D341Med (cell line): ENCODE measurements around the gene CD8B2.
A peak's percentile ranks its signal among the peaks of the same experiment; 100 is the strongest.
"Not testable (repeated sequence)": the region's sequence is repeated elsewhere in the genome, so short reads cannot be mapped to it uniquely, and the experiment has no call there.

Experiments
- DNase-seq: peaks from one replicate; pipeline ENCODE4 v3.0.0; 2012; ENCODE audit warnings: low spot score

The CD8B2 gene

GRCh38 chr2:106486551-106487385 lies at the start of gene CD8B2:
TSS of gene CD8B2 (plus strand) at chr2:106487364. CDS start at chr2:106487427, 63 bp downstream.
- not testable (repeated sequence) for DNase-seq

GRCh38 chr2:106461882-106462281 lies 25.3 kb upstream of the CD8B2 start:
- DNase-seq, result not testable (repeated sequence)

GRCh38 chr2:106467516-106467915 lies 19.6 kb upstream of the CD8B2 start:
- not testable (repeated sequence) for DNase-seq

- DNase-seq, result not testable (repeated sequence)
These were observed 19.1 kb upstream of the CD8B2 start, which contains the start of gene RGPD3 for GRCh38 chr2:106468107-106468506. TSS of gene RGPD3 (minus strand) at chr2:106468413. CDS start at chr2:106468288, 125 bp downstream.

- not testable (repeated sequence) for DNase-seq
These were observed 16.5 kb upstream of the CD8B2 start for GRCh38 chr2:106470658-106471057.

- DNase-seq, result not testable (repeated sequence)
These were observed 9.5 kb upstream of the CD8B2 start for GRCh38 chr2:106477647-106478046.

- not testable (repeated sequence) for DNase-seq
These were observed 7.6 kb upstream of the CD8B2 start for GRCh38 chr2:106479563-106479962.

GRCh38 chr2:106487386-106488191 lies 425 bp downstream of the CD8B2 start:
- peak; percentile 10 for DNase-seq

GRCh38 chr2:106489701-106490100 lies 2.5 kb downstream of the CD8B2 start:
- DNase-seq, result not testable (repeated sequence)

- not testable (repeated sequence) for DNase-seq
These were observed 5.2 kb downstream of the CD8B2 start for GRCh38 chr2:106492399-106492798.

- not testable (repeated sequence) for DNase-seq
These were observed 5.7 kb downstream of the CD8B2 start for GRCh38 chr2:106492913-106493312.

GRCh38 chr2:106498549-106498948 lies 11.4 kb downstream of the CD8B2 start:
- DNase-seq, result not testable (repeated sequence)

- not testable (repeated sequence) for DNase-seq
These were observed 13.2 kb downstream of the CD8B2 start for GRCh38 chr2:106500350-106500749.

- not testable (repeated sequence) for DNase-seq
These were observed 15.2 kb downstream of the CD8B2 start for GRCh38 chr2:106502351-106502750.

- not testable (repeated sequence) for DNase-seq
These were observed 17.0 kb downstream of the CD8B2 start for GRCh38 chr2:106504192-106504591.

GRCh38 chr2:106504787-106505186 lies 17.6 kb downstream of the CD8B2 start:
- not testable (repeated sequence) for DNase-seq

- DNase-seq, result not testable (repeated sequence)
These were observed 19.0 kb downstream of the CD8B2 start for GRCh38 chr2:106506002-106506687.

- not testable (repeated sequence) for DNase-seq
These were observed 21.7 kb downstream of the CD8B2 start for GRCh38 chr2:106508660-106509373.

GRCh38 chr2:106509374-106509770 lies 22.2 kb downstream of the CD8B2 start:
- DNase-seq, result not testable (repeated sequence)

- DNase-seq, result not testable (repeated sequence)
These were observed 23.6 kb downstream of the CD8B2 start for GRCh38 chr2:106510791-106511190.

GRCh38 chr2:106511476-106511901 lies 24.3 kb downstream of the CD8B2 start:
- DNase-seq, result not testable (repeated sequence)
